MCF 10A (cell line): ENCODE results near the gene TBC1D10A. TPM values are rescaled to one million over a fixed set of nuclear protein-coding genes. Genes with fewer than 3 reads are reported as not detected.

ENCODE experiments used
- BruUV-seq: library from RNA; stranded (reverse); fragments of 400-500 nt; replicated peaks from 2 replicates; lab custom pipeline; 2021; lab: Mats Ljungman, UMichigan
- CTCF ChIA-PET: fragments of 300-600 bp; sonication (Branson Sonifier 250); formaldehyde crosslinking; extraction: SDS; loops from one replicate; lab custom pipeline; 2021; ENCODE audit warnings: antibody characterized with exemption, inconsistent platforms; lab: Yijun Ruan, JAX
- POLR2A ChIA-PET: fragments of 300-600, 350-650 bp; sonication (Branson Sonifier 250); formaldehyde crosslinking; extraction: SDS; loops from one replicate; lab custom pipeline; 2020; ENCODE audit warnings: antibody characterized with exemption, inconsistent platforms; lab: Yijun Ruan, JAX
- DNase-seq: peaks from one replicate; pipeline ENCODE4 v3.0.0-alpha.2; 2018; ENCODE audit not compliant: unreplicated experiment
- H3K27ac Mint-ChIP-seq: one replicate; pipeline ENCODE4 v1.8.0; 2022; ENCODE audit warnings: mild to moderate bottlenecking, low read depth, mixed read lengths; ENCODE audit not compliant: unreplicated experiment
- H3K27me3 Mint-ChIP-seq: one replicate; pipeline ENCODE4 v1.8.0; 2022; ENCODE audit warnings: mixed read lengths; ENCODE audit not compliant: insufficient read depth, unreplicated experiment
- H3K36me3 Mint-ChIP-seq: one replicate; pipeline ENCODE4 v1.8.0; 2022; ENCODE audit warnings: mild to moderate bottlenecking, moderate library complexity, mixed read lengths; ENCODE audit not compliant: insufficient read depth, unreplicated experiment
- H3K4me1 Mint-ChIP-seq: one replicate; pipeline ENCODE4 v1.8.0; 2022; ENCODE audit warnings: mixed read lengths; ENCODE audit not compliant: insufficient read depth, unreplicated experiment
- H3K4me3 Mint-ChIP-seq: one replicate; pipeline ENCODE4 v1.8.0; 2022; ENCODE audit warnings: mild to moderate bottlenecking, moderate library complexity, mixed read lengths; ENCODE audit not compliant: unreplicated experiment
- H3K9me3 Mint-ChIP-seq: one replicate; pipeline ENCODE4 v1.8.0; 2022; ENCODE audit warnings: mixed read lengths; ENCODE audit not compliant: unreplicated experiment
- CTCF ChIP-seq: fragments of 200-600 bp; IDR thresholded peaks from one replicate; pipeline ENCODE4 v1.8.0; 2022; ENCODE audit warnings: antibody characterized with exemption, mild to moderate bottlenecking; ENCODE audit not compliant: unreplicated experiment
- intact Hi-C: fragments of 100-400 bp; cut with micrococcal nuclease; formaldehyde crosslinking; loops from 2 replicates; pipeline ENCODE4 v1.14.1; 2022
- total RNA-seq: library from RNA; stranded (reverse); gene quantifications from 2 replicates; pipeline ENCODE4 v1.2.3, GENCODE V29; 2022

The TBC1D10A gene
- total RNA-seq, 1 experiment from 2014 or later, result 11.1 TPM

- ChIA-PET POLR2A (interaction anchor here (1.0 to 6.0 kb wide), 15 partner anchors 9 to 187 kb away, joined by 3 to 109 read pairs (median 5); partner anchors contain the start of genes CCDC157, MTFP1, RNF215 and SEC14L2), CTCF (interaction anchor here (0.6 to 3.7 kb wide), 43 partner anchors 9 to 1052 kb away, joined by 3 to 48 read pairs (median 5); partner anchors contain the start of genes RNF215, SEC14L2 and TBC1D10A)
- H3K4me1 Mint-ChIP-seq, result peaks cover 6% of the 10 kb centered on the region
- no peaks in the 10 kb centered on the region for H3K9me3 Mint-ChIP-seq
- H3K36me3 Mint-ChIP-seq, result no peaks in the 10 kb centered on the region
- no TSS peak for BruUV-seq
- peak overlapping the region; percentile 77 for H3K4me3 Mint-ChIP-seq
- H3K27ac Mint-ChIP-seq, result peak overlapping the region; percentile 27
- no peaks in the 10 kb centered on the region for H3K27me3 Mint-ChIP-seq
- no peak for DNase-seq
- intact Hi-C loops, result loop anchor here (1.0 to 2.0 kb wide), 4 partner anchors 39 to 138 kb away; partner anchors contain the start of genes CCDC157, RNF215 and SF3A1
- TF ChIP-seq CTCF, result no peak
These were observed 38.2 kb downstream of the TBC1D10A start for GRCh38 chr22:30288419-30289140.

GRCh38 chr22:30287648-30288418, 38.9 kb downstream of the TBC1D10A start:
- CTCF ChIA-PET, result interaction anchor here (0.5 to 3.7 kb wide), 54 partner anchors 8 to 562 kb away, joined by 3 to 48 read pairs (median 4); partner anchors contain the start of genes RNF215, SEC14L2 and TBC1D10A
- H3K36me3 Mint-ChIP-seq, result no peaks in the 10 kb centered on the region
- no peaks in the 10 kb centered on the region for H3K9me3 Mint-ChIP-seq
- POLR2A ChIA-PET, result interaction anchor here (0.6 to 6.0 kb wide), 13 partner anchors 8 to 495 kb away, joined by 3 to 109 read pairs (median 5); partner anchors contain the start of genes CCDC157, MTFP1, RNF215 and SEC14L2
- intact Hi-C loops, result loop anchor here (1.0 to 2.0 kb wide), 4 partner anchors 25 to 99 kb away; partner anchors contain the start of genes CCDC157, RNF215 and SF3A1
- peak overlapping the region; percentile 27 for H3K27ac Mint-ChIP-seq
- peak overlapping the region; percentile 77 for H3K4me3 Mint-ChIP-seq
- peak; percentile 50 for TF ChIP-seq CTCF
- no peaks in the 10 kb centered on the region for H3K27me3 Mint-ChIP-seq
- DNase-seq, result peak; percentile 90
- H3K4me1 Mint-ChIP-seq, result peaks cover 6% of the 10 kb centered on the region
- no TSS peak for BruUV-seq

- Mint-ChIP-seq H3K36me3 (no peaks in the 10 kb centered on the region), H3K9me3 (no peaks in the 10 kb centered on the region), H3K27me3 (no peaks in the 10 kb centered on the region), H3K27ac (no peak overlapping the region), H3K4me3 (no peak overlapping the region), H3K4me1 (peaks cover 6% of the 10 kb centered on the region)
- intact Hi-C loops, result loop anchor here (1.0 kb wide), 1 partner anchor 24 kb away; no protein-coding TSS in a partner anchor
- ChIA-PET POLR2A (interaction anchor here (0.6 to 6.0 kb wide), 8 partner anchors 16 to 494 kb away, joined by 3 to 109 read pairs (median 28); partner anchors contain the start of genes CCDC157, MTFP1, RNF215 and SF3A1), CTCF (interaction anchor here (0.5 to 3.7 kb wide), 47 partner anchors 7 to 563 kb away, joined by 3 to 48 read pairs (median 5); partner anchors contain the start of genes RNF215, SEC14L2 and TBC1D10A)
- peak; percentile 68 for DNase-seq
- no TSS peak for BruUV-seq
- peak; percentile 98 for TF ChIP-seq CTCF
These were observed 39.7 kb downstream of the TBC1D10A start for GRCh38 chr22:30286813-30287647.
